Activated B cell treated with CpG ODN at 0.5 μM for 24 hours (primary cell): ENCODE measurements around the gene ZBTB37. TPM values are rescaled to one million over a fixed set of nuclear protein-coding genes. Genes with fewer than 3 reads are reported as not detected.

ENCODE experiments used
- ATAC-seq: fragments of 200-7000 bp; cut with Tn5 transposase; one replicate; pipeline ENCODE4 v1.10.0; 2021; ENCODE audit warnings: low read depth, mild to moderate bottlenecking, moderate library complexity
- CTCF ChIA-PET: fragments of 350-600 bp; sonication (Branson Sonifier 250); formaldehyde crosslinking; loops from one replicate; lab custom pipeline; 2021; ENCODE audit warnings: antibody characterized with exemption; lab: Charles Lee
- POLR2A ChIA-PET: fragments of 350-600 bp; sonication (Branson Sonifier 250); formaldehyde crosslinking; loops from one replicate; lab custom pipeline; 2021; ENCODE audit warnings: antibody characterized with exemption; lab: Charles Lee
- DNase-seq: peaks from one replicate; pipeline ENCODE4 v3.0.0; 2022
- H3K27ac Mint-ChIP-seq: one replicate; pipeline ENCODE4 v1.8.0; 2020; ENCODE audit warnings: mixed read lengths
- H3K27me3 Mint-ChIP-seq: one replicate; pipeline ENCODE4 v1.8.0; 2021; ENCODE audit warnings: mixed read lengths
- H3K36me3 Mint-ChIP-seq: one replicate; pipeline ENCODE4 v1.8.0; 2021; ENCODE audit warnings: low read depth, mixed read lengths
- H3K4me1 Mint-ChIP-seq: one replicate; pipeline ENCODE4 v1.8.0; 2021; ENCODE audit warnings: mixed read lengths
- H3K4me3 Mint-ChIP-seq: one replicate; pipeline ENCODE4 v1.8.0; 2020; ENCODE audit warnings: mild to moderate bottlenecking, mixed read lengths
- H3K9me3 Mint-ChIP-seq: one replicate; pipeline ENCODE4 v1.8.0; 2020; ENCODE audit warnings: mixed read lengths
- CTCF ChIP-seq: fragments of 200-600 bp; IDR thresholded peaks from one replicate; pipeline ENCODE4 v1.8.0; 2022; ENCODE audit warnings: antibody characterized with exemption, mild to moderate bottlenecking
- intact Hi-C: fragments of 100-400 bp; cut with micrococcal nuclease; formaldehyde crosslinking; loops from one replicate; pipeline ENCODE4 v1.15.1; 2024
- total RNA-seq: library from RNA; stranded (reverse); gene quantifications from 2 replicates; pipeline ENCODE4 v1.2.3, GENCODE V29; 2022

The ZBTB37 gene
- total RNA-seq, 1 donor from 2014 or later = 24.6 TPM

DNA sequence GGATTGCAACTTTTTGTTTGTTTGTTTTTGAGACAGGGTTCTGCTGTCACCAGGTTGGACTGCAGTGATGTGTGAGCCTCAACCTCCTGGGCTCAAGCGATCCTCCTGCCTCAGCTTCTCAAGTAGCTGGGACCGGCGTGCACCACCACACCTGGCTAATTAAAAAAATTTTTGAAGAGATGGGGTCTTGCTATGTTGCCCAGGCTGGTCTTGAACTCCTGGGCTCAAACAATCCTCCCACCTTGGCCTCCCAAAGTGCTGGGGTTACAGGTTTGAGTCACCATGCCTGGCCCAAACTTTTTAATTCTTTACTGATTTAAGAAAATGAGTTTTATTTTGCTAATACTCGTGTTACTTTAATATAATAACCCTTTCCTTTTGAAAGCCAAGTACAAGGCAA lies 80.4 kb downstream of the ZBTB37 start:
- no peak overlapping the region for H3K4me3 Mint-ChIP-seq
- CTCF ChIA-PET = no interaction called here
- H3K27me3 Mint-ChIP-seq = no peaks in the 10 kb centered on the region
- peaks cover 75% of the 10 kb centered on the region for H3K36me3 Mint-ChIP-seq
- no peaks in the 10 kb centered on the region for H3K4me1 Mint-ChIP-seq
- intact Hi-C loops = no loop called here
- no peak for TF ChIP-seq CTCF
- DNase-seq (no peak), ATAC-seq (no peak)
- no peaks in the 10 kb centered on the region for H3K9me3 Mint-ChIP-seq
- no peak overlapping the region for H3K27ac Mint-ChIP-seq
- POLR2A ChIA-PET = no interaction called here

Other genes with a start within 250 kb of the ZBTB37 start
- not detected in 2 replicates for gene TEX50, start 233.0 kb upstream of the ZBTB37 start, total RNA-seq
- not detected in 2 replicates for gene ANKRD45, start 198.5 kb upstream of the ZBTB37 start, total RNA-seq
- 19.6 and 26.1 TPM in 2 replicates for gene KLHL20, start 153.4 kb upstream of the ZBTB37 start, total RNA-seq
- gene DARS2, start 43.7 kb upstream of the ZBTB37 start, total RNA-seq = 24.0 and 26.0 TPM in 2 replicates
- gene CENPL, start 43.5 kb upstream of the ZBTB37 start, total RNA-seq = 12.7 and 14.0 TPM in 2 replicates
- 701 and 722 TPM in 2 replicates for gene GAS5, start 391 bp upstream of the ZBTB37 start, total RNA-seq
- gene SERPINC1, start 48.9 kb downstream of the ZBTB37 start, total RNA-seq = 0.24 TPM in 2 replicates
- gene RC3H1, start 154.0 kb downstream of the ZBTB37 start, total RNA-seq = 45.6 and 55.6 TPM in 2 replicates